ENCODE measurements around the gene VPS51.

GRCh38 chr11:65096926-65097325, 912 bp downstream of the VPS51 start:
- no peak for TF ChIP-seq CTCF (IDR thresholded peaks at IDR 0.05; ENCODE audit: low read depth, low read length)
- TF ChIP-seq POLR2A (IDR thresholded peaks at IDR 0.05; ENCODE audit: extremely low read depth, insufficient read length) = no peak
- TF ChIP-seq MAX (IDR thresholded peaks at IDR 0.05; ENCODE audit: low read depth, low read length) = no peak

All from NB4 (cell line).